Activated naive CD4-positive, alpha-beta T cell treated with anti-CD3 and anti-CD28 coated beads, Interleukin-2, amount 50 U/mL, for 16 hours (primary cell): Measurements from ENCODE around the gene ZNF778.
"Not testable (repeated sequence)": the region's sequence is repeated elsewhere in the genome, so short reads cannot be mapped to it uniquely, and the experiment has no call there.

Experiments
- DNase-seq: peaks from one replicate; pipeline ENCODE4 v3.0.0-alpha.2; 2020

ZNF778 gene

DNA sequence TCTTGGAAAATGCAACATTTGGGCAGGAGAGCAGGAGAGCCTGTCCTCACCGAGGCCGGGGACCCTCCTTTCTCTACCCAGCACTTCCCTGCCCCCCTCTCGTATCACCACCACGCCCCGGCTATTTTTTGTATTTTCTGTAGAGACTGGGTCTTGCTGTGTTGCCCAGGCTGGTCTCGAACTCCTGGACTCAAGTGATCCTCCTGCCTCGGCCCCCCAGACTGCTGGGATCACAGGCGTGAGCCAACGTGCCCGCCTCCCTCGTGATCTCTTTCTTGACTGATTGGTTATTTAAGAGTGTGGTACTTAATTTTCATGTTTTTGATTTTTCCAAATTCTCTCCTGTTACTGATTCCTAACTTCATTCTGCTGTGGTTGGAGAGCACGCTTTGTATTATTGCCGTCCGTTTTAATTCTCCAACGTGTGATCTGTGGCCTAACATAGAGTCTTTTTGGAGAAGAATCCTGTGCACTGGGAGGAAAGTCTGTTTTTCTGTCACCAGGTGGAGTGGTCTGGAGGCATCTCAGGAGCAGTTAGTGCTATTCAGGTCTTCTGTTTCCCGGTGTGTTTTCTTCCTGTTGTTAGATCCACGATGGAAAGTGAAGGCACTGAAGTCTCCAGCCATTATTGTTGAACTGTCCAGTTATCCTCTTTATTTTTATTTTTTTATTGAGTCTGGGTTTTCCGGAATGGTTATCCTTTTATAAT is 40.4 kb downstream of the ZNF778 start:
- DNase-seq = no peak

DNA sequence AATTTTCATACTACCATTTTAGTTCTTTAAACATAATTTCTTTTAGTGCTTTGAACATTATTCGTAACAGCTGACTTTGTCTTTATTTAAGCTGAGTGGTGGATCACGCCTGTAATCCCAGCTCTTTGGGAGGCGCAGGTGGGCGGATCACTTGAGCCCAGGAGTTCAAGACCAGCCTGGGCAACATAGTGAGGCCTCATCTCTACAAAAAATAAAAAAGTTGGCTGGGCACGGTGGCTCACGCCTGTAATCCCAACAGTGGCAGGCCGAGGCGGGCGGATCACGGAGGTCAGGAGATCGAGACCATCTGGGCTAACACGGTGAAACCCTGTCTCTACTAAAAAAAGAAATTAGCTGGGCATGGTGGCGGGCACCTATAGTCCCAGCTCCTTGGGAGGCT is 42.4 kb downstream of the ZNF778 start:
- not testable (repeated sequence) for DNase-seq

DNA sequence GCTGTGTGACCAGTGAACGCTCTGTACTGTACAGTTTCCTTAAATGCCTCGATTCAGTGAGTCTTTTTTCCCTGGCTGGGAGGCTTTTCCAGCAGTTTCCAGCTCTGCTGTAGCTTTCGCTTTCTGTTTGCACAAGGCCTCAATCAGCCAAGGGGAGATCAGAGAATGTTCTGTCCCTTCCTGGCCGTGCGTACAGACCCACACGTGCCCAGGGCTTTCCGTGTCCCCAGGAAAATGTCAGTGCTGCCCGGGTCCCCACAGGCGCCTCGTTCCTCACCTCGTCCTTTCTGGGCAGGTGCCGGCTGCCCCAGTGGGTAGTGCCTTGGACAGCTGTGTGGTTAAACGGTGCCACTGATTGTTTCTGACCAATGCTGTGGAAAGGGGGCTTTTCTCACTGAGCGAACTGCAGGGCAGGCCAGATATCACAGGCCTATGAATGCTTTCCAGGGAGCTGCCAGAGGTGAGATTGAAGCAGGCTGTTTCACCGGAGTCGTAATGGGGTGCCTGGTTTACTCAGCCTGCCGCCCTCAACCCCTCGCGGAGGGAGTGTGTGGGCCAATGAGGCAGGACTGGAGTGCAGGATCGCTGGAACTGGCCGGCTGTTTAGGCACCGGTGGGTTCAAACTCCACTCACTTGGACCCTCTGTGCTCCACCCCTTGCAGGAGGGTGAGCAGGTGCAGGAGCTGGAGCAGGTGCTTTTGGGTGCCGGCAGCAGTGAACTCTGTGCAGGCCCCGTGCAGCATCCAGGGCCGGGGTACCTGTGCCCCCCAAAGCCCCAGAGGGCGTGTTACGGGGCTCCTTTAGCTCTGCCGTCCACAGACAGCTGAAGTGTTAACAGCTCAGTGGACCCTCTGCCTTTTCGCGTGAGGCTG is 44.4 kb downstream of the ZNF778 start:
- no peak for DNase-seq

DNA sequence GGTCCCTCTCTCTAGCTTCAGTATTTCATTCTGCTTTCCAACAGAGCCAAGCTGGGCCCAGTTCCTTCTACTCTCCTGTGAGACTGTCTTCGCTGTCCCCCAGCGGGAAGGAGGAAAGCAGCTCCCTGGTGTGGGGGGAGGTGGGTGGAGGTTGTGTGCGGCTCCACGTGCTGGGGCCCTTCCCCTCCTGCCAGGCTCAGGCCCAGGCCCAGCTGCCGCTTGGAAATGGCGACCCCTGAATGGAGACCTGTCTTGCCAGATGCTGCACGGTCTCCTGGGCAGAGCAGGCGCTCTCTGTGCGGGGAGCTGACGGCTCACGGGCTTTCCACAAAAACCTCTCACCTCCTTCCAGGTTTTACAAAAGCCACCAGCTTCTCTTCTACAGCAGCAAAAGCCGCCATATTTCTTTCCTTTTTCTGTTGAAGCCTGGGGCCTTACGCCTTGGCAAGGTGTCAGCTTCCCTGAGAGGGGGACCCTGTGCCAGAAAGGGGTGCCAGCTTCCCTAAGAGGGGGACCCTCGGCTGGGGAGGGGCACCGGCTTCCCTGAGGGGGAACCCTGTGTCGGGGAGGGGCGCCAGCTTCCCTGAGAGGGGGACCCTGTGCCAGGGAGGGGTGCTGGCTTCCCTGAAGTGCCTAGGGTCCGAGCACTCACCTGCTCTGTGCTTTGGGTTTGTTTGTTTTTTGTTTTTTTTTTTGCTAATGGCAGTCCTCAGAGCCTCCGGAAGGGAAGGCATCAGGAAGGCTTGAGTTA is 47.5 kb downstream of the ZNF778 start:
- DNase-seq = no peak

DNA sequence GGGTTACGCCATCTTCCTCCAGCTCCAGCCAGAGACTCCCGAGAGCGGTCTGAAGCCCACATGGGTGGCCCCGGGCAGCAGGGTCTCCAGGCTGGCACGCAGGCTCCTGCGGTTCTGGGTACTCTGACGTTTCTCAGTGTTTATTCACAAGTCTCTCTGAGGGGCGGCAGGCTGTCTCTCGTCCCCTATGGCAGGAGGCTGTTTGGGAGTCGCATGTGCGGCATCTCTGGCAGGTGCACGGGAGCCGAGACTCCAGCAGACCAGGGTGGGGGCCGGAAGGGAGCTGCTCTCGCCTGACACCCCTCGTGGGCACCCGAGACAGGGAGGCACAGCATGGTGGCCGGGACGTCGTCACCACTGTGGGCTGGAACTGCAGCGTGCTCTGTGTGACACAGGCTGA is 48.1 kb downstream of the ZNF778 start:
- no peak for DNase-seq

DNA sequence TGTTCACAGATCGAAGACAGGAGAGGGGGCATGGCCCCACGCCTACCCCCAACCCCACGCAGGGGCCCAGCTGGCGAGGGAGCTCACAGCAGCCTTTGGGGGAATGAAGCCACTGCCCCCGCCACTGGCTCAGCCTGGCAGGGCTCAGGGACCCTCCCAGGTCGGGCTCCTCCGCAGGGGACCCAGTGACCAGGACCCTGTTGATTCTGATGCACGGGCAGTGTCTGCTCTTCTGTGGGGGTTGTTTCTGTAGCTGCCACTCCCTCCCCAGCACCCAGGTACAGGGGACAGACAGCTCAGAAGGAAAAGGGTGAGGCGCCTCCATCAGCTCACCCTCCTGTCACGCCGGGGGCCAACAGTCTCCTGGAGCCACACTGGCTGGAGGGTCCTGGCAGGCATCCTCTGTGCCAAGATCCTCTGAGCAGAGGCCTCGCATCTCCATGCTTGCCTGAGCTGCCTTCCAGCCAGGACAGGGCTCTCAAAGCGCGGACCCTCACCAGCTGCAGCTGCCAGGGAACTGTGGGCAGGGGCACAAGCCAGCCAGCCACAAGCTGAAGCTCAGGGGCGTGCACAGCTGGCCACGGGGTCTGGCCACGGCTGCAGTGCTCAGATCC is 49.1 kb downstream of the ZNF778 start:
- DNase-seq = no peak

DNA sequence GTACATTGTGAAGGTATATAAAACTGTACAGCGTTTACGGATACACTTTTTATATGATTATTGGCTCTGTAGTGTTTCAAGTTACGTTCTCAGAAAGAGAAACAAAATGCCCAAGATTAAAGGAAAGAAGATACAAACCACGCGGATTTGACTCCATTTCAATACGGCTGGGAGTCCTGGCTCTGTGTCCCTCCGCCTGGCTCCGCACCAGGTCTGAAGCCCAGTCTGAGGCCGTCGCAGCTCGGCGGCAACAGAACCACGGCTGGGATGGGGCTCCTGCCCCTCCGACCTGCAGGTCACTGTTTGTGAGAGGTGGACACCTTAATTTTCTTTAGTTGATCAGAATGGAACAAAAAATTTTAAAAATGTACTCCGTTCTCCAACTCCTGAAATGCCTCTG is 50.2 kb downstream of the ZNF778 start:
- DNase-seq = not testable (repeated sequence)

DNA sequence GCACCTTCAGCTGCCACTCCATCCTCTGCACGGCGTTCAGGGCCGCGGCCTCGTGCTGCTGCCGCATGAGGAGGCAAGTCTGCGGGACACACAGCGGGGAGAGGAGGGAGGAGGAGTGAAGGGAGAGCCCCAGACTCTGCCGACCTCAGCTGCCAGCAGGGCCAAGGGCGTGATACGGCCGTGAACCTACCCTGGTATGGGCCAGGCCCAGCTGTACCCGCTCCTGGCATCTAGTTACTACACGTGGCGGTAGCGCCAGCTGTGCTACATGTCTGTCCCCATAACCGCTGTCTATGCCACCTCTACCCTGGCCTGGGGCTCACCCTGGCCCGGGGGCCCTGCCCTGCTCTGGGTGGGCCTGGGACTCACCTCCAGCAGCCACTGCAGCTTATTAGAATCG is 51.1 kb downstream of the ZNF778 start:
- DNase-seq = no peak

DNA sequence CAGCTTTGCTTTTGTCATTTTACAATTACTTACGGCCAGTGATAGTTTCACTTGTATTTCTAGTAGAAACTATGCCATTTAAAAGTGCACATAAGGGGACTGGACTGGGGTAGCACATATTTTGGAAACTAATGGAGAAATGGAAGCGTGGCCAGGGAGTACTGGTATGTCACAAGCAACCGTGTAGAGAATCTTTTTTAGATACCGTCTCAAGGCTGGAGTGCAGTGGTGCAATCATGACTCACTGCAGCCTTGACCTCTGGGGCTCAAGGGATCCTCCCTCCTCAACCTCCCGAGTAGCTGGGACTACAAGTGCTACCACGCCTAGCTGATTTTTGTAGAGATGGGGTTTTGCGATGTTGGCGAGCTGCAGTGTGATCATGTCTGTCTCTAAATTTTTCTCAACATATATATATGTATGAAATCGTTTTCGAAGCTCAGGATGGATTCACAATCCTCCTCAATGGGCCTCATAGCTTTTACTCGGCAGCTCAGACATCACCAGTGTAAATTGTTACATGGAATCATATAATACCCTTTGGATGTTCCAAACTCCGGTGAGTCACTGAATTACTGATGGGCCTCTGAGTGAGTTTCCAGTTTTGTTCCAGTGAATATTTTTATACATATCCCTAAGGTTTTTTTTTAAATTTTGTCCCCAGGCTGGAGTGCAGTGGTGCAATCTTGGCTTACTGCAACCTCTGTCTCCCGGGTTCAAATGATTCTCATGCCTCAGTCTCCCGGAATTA is 51.7 kb downstream of the ZNF778 start:
- DNase-seq = no peak

DNA sequence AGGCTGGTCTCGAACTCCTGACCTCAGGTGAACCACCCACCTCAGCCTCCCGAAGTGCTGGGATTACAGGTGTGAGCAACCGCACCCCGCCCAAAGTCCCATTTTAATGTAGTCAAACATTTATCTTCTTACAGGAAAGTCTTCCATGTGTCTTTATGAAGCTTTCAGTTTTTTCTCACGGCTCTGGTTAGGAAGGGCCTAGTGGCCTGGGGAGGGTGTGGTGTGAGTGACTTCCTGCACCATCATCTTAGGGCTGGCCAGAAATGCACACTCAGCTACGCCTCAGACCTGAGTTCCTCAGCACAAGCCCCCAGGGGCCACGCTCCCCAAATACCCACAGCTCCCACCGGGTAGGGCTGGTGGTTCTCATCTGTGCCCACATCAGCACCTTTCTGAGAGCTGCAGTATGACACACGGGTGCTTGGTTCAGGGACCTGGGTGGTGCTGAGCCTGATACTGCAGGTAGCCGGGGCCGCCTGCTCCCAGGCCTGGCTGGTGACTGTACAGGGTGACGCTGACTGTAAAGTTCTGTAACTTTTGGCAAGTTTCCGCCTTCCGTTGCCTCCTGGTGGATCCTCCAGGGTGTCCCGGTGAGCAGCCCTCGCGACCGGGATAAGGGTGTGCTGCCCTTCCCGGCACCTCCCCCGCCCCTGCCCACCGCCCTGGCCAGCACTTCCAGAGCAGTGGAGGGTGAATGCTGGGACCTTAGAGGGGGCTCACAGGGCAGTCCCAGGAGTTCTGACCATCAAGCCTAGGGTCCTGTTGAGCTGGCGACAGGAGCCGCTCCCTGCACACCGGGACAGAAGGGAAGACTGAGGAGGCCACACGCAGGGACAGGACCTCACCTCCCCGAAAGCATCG is 52.5 kb downstream of the ZNF778 start:
- DNase-seq = no peak

DNA sequence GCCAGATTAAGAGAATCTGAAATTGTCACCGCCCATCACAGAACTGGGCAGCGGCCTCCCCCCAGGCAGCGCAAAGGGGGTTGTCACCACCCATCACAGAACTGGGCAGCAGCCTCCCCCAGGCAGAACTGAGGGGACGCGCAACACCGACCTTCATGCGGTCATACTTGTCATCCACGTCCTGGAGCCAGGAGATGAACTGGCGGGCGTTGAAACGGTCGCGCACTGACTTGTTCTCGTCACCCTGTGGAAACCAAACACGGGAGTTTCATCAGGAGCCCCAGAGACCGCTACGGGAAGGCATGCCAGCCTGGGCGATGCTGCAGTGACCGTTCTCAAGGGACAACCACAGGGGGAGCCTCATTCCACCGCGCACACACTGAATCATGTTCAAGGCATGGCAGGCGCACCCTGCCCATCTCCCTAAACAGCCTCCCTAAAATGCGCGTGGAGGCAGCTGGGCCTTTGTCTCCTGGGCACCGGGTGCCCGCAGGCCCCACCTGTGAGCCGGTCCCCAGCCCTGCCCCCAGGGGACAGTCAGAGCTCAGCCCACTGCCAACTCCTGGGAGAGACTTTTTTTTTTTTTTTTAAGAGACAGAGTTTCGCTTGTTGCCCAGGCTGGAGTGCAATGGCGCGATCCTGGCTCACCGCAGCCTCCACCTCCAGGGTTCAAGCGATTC is 53.3 kb downstream of the ZNF778 start:
- DNase-seq = no peak

DNA sequence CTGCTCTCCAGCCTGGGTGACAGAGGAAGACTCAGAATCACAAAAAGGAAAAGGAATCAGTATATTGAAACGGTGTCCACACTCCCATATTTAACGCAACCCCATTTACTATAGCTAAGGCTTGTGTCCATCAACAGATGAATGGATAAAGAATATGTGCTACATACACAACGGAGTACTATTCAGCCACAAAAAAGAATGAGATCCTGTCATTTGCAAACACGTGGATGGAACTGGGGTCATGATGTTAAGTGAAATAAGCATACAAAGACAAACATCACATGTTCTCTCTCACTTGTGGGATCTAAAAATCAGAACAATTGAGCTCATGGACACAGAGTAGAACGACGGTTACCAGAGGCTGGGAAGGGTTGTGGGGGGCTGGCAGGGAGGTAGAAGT is 55.1 kb downstream of the ZNF778 start:
- no peak for DNase-seq

DNA sequence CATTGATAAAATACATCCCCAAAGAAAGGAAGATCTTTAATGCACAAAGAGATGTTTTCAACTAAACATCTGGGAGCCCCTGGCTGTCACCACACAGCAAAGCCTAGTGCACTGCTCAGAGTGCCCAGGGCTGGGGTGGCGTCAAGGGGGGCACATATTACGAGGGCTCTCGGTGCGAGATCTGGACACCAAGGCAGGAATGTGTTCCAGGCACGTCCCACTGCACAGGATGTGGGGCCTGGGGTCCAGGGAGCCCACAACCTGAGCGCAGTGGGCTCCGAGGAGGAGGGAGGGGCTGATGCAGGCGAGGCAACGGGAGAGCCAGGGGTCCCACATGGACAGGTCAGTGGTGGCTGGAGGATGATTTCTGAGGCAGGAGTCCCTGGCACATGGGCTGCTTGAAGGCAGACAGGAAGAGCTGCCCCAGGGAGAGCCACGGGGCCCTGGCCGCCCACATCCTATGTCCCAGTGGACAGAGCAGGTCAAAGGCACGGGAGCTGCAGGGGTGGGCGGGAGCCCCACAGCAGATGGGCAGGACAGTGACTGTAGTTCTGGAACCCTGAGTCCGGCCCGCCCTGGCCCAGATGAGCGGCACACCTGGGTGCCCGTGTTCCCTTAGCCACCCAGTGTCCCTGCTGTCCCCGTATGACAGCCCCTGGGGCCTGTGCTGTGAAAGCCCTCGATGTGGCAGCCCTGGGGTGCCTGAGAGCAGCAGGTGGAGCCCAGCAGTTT is 56.4 kb downstream of the ZNF778 start:
- DNase-seq = no peak

DNA sequence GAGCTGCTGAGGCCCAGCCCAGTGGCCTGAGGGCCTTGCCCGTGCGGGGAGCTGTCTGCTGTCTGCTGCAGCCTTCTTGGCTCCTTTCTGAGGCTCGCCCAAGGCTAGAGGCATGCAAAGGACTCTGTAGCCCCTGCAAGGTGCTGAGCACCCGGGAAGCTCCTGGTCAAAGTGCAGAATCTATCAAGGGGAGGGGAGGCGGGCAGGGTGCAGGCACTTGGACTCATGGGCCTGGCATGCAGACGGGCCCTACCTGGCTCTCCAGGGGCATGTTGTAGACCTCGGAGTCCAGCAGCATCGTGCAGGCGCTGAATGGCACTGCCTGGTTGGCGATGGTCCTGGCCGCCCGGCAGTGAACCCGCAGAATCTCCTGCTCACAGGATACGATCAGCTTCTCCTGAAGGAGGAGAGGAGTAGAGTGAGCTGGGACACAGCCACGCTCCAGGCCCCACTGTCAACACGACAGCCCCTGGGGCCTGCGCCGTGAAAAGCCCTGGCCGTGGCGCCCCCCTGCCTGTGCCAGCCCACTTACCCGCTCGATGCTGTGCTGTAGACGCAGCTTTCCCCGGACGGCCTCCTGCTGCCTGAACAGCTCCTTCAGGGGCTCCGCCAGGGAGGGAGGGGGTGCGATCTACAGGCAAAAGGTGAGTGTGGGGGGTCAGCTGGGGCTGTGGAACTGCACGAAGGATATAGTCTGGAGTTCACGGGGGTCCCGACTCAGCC is 57.2 kb downstream of the ZNF778 start:
- DNase-seq = no peak

DNA sequence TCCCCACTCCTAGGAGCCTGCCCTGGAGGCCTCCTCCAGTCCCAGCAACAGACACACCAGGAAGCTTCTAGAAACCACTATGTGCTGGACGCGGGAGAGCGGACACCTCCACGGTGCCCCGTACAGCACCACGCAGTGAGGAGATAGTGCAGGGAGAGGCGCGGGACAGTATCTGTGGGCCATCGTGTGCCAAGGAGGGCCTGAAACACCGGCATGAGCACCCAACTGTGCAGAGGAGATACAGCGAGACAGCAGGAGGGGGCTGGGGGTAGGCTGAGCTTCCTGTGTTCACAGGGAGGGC is 57.7 kb downstream of the ZNF778 start:
- no peak for DNase-seq

DNA sequence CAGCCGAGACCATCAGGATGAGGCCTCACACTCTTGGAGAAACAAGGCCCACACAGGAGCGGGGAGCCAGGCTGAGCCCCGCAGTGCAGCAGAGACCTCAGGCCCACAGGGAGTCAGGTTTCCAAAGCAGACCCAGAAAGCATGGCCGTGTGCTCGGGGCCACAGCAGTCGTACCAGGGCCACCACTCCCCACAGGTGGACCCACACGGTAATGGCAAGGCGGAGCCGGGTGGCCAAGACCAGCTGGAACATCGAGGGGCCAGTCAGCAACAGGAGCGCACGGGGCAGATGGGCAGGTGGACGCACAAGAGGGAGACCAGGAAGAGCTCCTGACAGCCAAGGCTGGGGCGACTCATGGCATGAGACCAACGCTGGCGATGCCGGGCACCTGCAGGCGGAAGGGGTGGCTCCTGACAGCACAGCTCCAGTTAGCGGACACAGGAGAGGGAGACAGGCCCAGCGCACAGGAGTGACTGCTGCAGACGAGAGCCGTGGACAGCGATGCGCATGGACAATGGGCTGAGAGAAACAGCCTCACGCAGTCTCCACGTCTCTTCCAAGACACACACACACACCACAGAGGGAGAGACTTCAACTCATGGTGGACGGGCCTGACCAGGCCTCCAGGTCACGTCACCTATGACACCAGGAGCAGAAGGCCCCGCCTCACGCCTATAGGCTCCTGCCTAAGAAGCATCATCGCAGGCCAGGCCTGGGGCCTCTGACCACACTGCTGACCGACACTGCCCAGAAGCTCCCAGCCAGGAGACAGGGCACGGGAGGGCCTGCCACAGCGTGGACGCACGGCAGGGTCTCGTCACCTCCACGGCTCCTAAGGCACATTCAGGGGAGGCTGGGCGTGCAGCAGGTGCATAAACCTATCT is 58.6 kb downstream of the ZNF778 start:
- no peak for DNase-seq

DNA sequence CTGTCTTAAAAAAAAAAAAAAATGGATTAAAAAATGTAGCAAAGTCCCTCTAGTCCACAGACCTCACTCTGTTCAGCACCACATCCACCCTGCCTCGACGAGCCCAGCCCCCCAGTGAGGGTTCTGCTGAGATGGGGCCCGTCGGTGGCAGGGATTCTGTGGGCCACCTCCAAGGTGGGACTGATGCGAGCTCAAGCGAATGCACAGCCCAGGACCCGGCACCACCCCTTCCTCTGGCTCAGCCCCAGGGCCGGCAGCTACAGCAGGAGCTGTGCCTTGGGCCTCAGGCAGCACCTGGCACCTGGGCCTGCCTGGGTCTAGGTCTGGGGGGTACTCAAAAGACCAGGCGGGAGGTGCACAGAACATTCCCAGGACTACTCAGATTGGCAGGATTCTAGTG is 59.5 kb downstream of the ZNF778 start:
- no peak for DNase-seq

DNA sequence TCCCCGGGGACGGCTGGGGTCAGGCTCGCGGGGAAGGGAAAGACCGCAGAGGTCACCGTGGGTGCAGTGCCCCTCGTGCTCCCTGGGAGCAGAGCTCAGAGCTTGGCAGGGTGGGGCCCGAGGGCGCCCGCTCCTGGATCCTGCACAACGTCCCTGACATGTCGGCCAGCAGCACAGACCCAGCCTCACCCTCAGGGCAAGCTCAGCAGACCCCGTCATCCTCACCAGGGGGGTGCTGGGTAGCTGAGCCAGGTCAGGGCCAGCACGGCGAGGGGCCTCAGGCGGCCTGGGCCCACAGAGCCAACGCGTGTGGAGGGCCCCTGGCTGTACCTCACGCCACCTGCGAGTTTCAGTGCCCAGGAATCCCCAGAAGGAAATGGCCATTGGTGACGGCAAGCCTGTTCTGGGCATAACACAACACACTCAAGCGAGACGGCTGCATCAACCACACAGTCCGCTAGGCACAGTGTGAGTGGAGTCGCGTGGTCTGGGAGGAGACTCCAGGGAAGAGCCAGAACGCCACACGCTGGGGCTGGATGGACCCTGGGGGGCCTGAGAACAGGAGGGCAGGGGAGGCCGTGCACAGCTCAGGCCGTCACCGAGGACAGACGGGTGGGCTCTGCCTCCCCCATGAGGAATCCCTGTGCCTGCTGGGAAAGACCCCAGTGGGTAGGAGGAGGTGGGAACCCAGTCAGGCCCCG is 60.3 kb downstream of the ZNF778 start:
- DNase-seq = no peak
